HepG2 (cell line): Measurements from ENCODE around the gene GRM5.

Experiments used
- CBX5 ChIP-seq: sonication (generic); formaldehyde crosslinking; IDR thresholded peaks from 2 replicates; pipeline ENCODE4 v1.4.0; 2020; ENCODE audit warnings: missing genetic modification reagents, borderline replicate concordance
- EED ChIP-seq: sonication (generic); formaldehyde crosslinking; IDR thresholded peaks from 2 replicates; pipeline ENCODE4 v1.5.0; 2020; ENCODE audit warnings: mild to moderate bottlenecking, missing genetic modification reagents
- EZH2 ChIP-seq: conservative IDR thresholded peaks from 2 replicates; pipeline ENCODE4 v1.6.1; 2012; ENCODE audit warnings: mild to moderate bottlenecking, low read depth, low read length, moderate library complexity
- FOXP4 ChIP-seq: sonication (generic); formaldehyde crosslinking; IDR thresholded peaks from 2 replicates; pipeline ENCODE4 v1.4.0; 2020; ENCODE audit warnings: missing genetic modification reagents
- HNRNPK ChIP-seq: fragments of 200-400 bp; formaldehyde crosslinking; IDR thresholded peaks from 2 replicates; pipeline ENCODE4 v1.6.1; 2018; ENCODE audit warnings: low read length, low read depth, moderate library complexity, mild to moderate bottlenecking; ENCODE audit not compliant: poor library complexity, severe bottlenecking
- NONO ChIP-seq, 2 experiments: fragments of 450-650 bp in 1 of 2; sonication (generic) in 1 of 2; formaldehyde crosslinking in 1 of 2; IDR thresholded peaks in 1 of 2; conservative IDR thresholded peaks in 1 of 2; 2 replicates each; pipeline versions ENCODE4 v1.6.1 to v1.8.0; 2017 to 2022; ENCODE audit warnings: mild to moderate bottlenecking in 1 of 2, missing genetic modification reagents in 1 of 2, moderate library complexity in 1 of 2
- RBFOX2 ChIP-seq: fragments of 200-400 bp; formaldehyde crosslinking; IDR thresholded peaks from 2 replicates; pipeline ENCODE4 v1.6.1; 2017; ENCODE audit warnings: low read depth, mild to moderate bottlenecking, low read length
- TAF1 ChIP-seq: sonication (generic); formaldehyde crosslinking; IDR thresholded peaks from 2 replicates; pipeline ENCODE4 v1.4.0; 2020; ENCODE audit warnings: missing genetic modification reagents
- TCF12 ChIP-seq, 2 experiments: fragments of 450-650 bp in 1 of 2; sonication (generic) in 1 of 2; formaldehyde crosslinking in 1 of 2; IDR thresholded peaks; 2 replicates each; pipeline versions ENCODE4 v1.6.1 to v1.8.0; 2017 to 2022; ENCODE audit warnings: antibody characterized with exemption in 1 of 2, mild to moderate bottlenecking in 1 of 2, missing genetic modification reagents in 1 of 2, moderate library complexity in 1 of 2
- YY1 ChIP-seq: IDR thresholded peaks from 2 replicates; pipeline ENCODE4 v1.6.1; 2011; ENCODE audit warnings: low read length, low read depth, moderate library complexity, mild to moderate bottlenecking; ENCODE audit not compliant: insufficient read depth, insufficient replicate concordance
- ZBTB46 ChIP-seq: sonication (generic); formaldehyde crosslinking; IDR thresholded peaks from 2 replicates; pipeline ENCODE4 v1.4.0; 2020; ENCODE audit warnings: mild to moderate bottlenecking, missing genetic modification reagents, borderline replicate concordance
- ZNF20 ChIP-seq: sonication (generic); formaldehyde crosslinking; IDR thresholded peaks from 2 replicates; pipeline ENCODE4 v1.4.0; 2020; ENCODE audit warnings: mild to moderate bottlenecking, moderate library complexity, missing genetic modification reagents
- ZNF652 ChIP-seq: IDR thresholded peaks from 2 replicates; pipeline ENCODE4 v1.6.1; 2016; ENCODE audit warnings: low read depth, borderline replicate concordance
- ZSCAN12 ChIP-seq: sonication (generic); formaldehyde crosslinking; IDR thresholded peaks from 2 replicates; pipeline ENCODE4 v1.9.0; 2021; ENCODE audit warnings: mild to moderate bottlenecking, missing genetic modification reagents

GRCh38 chr11:88511006-88511405, 554.8 kb downstream of the GRM5 start:
- TF ChIP-seq EZH2 (no peak), HNRNPK (no peak), ZNF652 (CRISPR knock-in tag) (no peak), TCF12 (IDR thresholded peaks at IDR 0.05) (no peak), TCF12 (CRISPR knock-in tag; IDR thresholded peaks at IDR 0.05) (no peak), FOXP4 (CRISPR knock-in tag) (no peak), ZBTB46 (no peak), EED (CRISPR knock-in tag) (no peak), CBX5 (no peak), TAF1 (CRISPR knock-in tag) (no peak), NONO (IDR thresholded peaks at IDR 0.05) (no peak), NONO (CRISPR knock-in tag; conservative IDR thresholded peaks at IDR 0.05) (no peak), RBFOX2 (no peak), ZNF20 (CRISPR knock-in tag) (no peak), YY1 (no peak), ZSCAN12 (no peak)
